NCI-H446 (cell line): ENCODE results near the gene SLC5A2.
"Not testable (repeated sequence)": the region's sequence is repeated elsewhere in the genome, so short reads cannot be mapped to it uniquely, and the experiment has no call there.

Source experiments
- DNase-seq, 2 experiments: peaks; one replicate each; lab custom pipeline; 2025; lab: John Stamatoyannopoulos, UW

Gene SLC5A2

GRCh38 chr16:31496670-31497069, 13.7 kb downstream of the SLC5A2 start:
- DNase-seq = no peak

- no peak for DNase-seq
Observed at GRCh38 chr16:31498493-31498892, 15.6 kb downstream of the SLC5A2 start.

GRCh38 chr16:31499928-31500327, 17.0 kb downstream of the SLC5A2 start:
- no peak for DNase-seq

GRCh38 chr16:31501226-31501965, 18.5 kb downstream of the SLC5A2 start:
- DNase-seq = no peak

GRCh38 chr16:31501966-31502348, 19.0 kb downstream of the SLC5A2 start:
- DNase-seq = no peak

- DNase-seq = no peak
Observed at GRCh38 chr16:31502981-31503380, 20.1 kb downstream of the SLC5A2 start.

GRCh38 chr16:31503555-31503954, 20.6 kb downstream of the SLC5A2 start:
- DNase-seq = not testable (repeated sequence)

GRCh38 chr16:31504159-31504558, 21.2 kb downstream of the SLC5A2 start:
- DNase-seq = no peak

- no peak for DNase-seq
Observed at GRCh38 chr16:31505483-31505882, 22.6 kb downstream of the SLC5A2 start.

- no peak for DNase-seq
Observed at GRCh38 chr16:31507617-31507928, 24.6 kb downstream of the SLC5A2 start.

GRCh38 chr16:31507929-31508705, 25.2 kb downstream of the SLC5A2 start, which contains the start of gene RUSF1:
RUSF1 (minus strand) TSS chr16:31508391; CDS start chr16:31508373, 18 bp downstream.
- peak; percentile 61 to 88 for DNase-seq

- no peak for DNase-seq
Observed at GRCh38 chr16:31508706-31509195, 25.8 kb downstream of the SLC5A2 start.

- no peak for DNase-seq
Observed at GRCh38 chr16:31513126-31513525, 30.2 kb downstream of the SLC5A2 start.

- no peak for DNase-seq
Observed at GRCh38 chr16:31513884-31514283, 31.0 kb downstream of the SLC5A2 start.

- no peak for DNase-seq
Observed at GRCh38 chr16:31517800-31518402, 35.0 kb downstream of the SLC5A2 start.

GRCh38 chr16:31519759-31520431, 37.0 kb downstream of the SLC5A2 start:
- DNase-seq = no peak

GRCh38 chr16:31521368-31521767, 38.4 kb downstream of the SLC5A2 start:
- no peak for DNase-seq

GRCh38 chr16:31522071-31522470, 39.1 kb downstream of the SLC5A2 start:
- DNase-seq = no peak

- DNase-seq = not testable (repeated sequence)
Observed at GRCh38 chr16:31523768-31524167, 40.8 kb downstream of the SLC5A2 start.

- DNase-seq = no peak
Observed at GRCh38 chr16:31525113-31525512, 42.2 kb downstream of the SLC5A2 start.

- DNase-seq = no peak
Observed at GRCh38 chr16:31527734-31528274, 44.9 kb downstream of the SLC5A2 start, which contains the start of gene AHSP. AHSP (plus strand) TSS chr16:31527900; CDS start chr16:31528140, 240 bp downstream.
